ENCODE results near the gene SLC25A45.

SLC25A45 gene

GRCh38 chr11:65382033-65382803 lies at the start of gene SLC25A45:
Gene SLC25A45 (minus strand): TSS chr11:65382646. CDS start chr11:65381951, 695 bp downstream.
- DNase-seq (ENCODE audit: low read depth), result peak; percentile 99

DNA sequence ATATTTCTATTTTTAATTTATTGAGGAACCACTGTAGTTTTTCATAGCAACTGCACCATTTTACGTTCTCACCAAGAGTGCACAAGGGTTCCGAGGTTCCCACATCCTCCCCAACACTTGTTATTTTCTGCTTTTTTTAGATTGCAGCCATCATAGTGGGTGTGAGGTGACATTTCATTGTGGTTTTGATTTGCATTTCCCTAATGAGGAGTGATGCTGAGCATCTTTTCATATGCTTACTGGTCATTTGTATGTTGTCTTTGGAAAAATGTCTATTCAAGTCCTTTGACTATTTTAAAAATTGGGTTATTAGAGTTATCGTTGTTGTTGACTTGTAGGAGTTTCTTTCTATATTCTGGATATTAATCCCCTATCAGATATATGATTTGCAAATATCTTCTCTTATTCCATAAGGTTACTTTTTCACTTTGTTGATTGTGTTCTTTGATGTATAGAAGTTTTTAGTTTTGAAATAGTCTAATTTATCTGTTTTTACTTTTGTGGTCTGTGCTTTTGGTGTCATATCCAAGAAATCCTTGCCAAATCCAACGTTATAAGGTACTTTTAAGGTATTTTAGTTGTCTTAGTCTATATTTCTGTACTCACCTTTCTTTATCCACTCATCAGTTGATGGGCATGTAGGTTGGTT lies 49.1 kb upstream of the SLC25A45 start:
- DNase-seq (ENCODE audit: low read depth), result peak; percentile 16

DNA sequence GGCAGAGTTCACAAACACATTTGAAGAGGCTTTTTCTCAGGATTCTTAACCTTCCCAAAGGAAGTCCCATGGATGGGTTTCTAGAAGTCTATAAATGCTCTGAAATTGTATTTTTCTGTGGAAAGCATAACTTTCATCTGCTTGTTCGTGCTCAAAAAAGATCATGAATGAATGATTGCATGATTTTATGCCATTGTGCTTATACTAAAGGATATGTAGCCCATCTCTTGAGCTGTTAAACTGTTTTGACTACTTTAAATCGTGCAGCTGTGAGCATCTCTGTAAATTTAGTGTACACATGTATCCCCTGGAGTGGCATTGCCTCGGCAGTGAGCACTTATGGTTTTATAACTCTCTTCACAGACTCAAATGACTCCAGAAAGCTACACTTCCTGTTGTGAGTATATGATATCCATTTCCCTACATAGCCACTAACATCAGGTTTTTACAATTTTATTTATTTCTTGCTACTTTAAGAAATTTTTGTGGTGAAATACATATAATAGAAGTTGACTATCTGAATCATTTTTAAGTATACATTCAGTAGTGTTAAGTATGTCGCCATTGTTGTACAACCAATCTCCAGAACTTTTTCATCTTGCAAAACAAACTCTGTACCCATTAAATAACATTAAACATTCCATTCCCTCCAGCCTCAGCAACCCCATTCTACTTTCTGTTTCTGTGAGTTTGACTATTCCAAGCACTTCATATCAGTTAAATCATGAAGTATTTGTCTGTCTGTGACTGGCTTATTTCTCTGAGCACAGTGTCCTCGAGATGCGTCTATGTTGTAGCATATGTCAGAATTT lies 48.2 kb upstream of the SLC25A45 start:
- peak; percentile 49 for DNase-seq (ENCODE audit: low read depth)

- peak; percentile 61 for DNase-seq (ENCODE audit: low read depth)
Observed at GRCh38 chr11:65429724-65430405, 47.4 kb upstream of the SLC25A45 start.

DNA sequence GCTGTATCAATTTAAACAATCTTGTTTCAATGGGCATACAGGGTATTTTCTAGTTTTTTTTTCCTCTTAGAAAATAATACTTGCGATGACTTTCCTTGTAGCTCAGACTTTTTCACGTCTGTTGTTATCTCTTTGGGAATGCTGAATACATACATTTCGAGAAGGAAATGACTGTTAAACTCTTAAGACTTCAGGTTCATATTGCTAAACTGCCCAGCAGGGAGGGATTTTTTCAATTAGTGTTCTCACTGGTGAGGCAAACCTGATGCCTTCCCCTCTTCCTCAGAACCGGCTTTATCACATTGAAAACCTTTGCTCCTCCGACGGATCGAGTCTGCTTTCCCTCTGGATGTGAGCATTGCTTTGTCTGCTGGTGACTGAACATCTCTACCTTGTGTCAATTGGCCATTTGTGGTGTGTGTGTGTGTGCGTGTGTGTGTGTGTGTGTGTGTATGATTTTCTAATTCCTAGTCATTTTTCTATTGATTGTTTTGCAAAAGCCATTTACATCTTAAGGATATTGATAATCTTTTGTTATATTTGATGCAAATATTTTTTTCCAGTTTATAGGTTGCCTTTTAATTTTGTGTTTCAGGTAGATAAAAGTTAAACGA lies 46.7 kb upstream of the SLC25A45 start:
- peak; percentile 66 for DNase-seq (ENCODE audit: low read depth)

- peak; percentile 52 for DNase-seq (ENCODE audit: low read depth)
Observed at GRCh38 chr11:65428578-65429067, 46.2 kb upstream of the SLC25A45 start.

- peak; percentile 81 for DNase-seq (ENCODE audit: low read depth)
Observed at GRCh38 chr11:65427691-65428577, 45.5 kb upstream of the SLC25A45 start.

GRCh38 chr11:65426839-65427690 lies 44.6 kb upstream of the SLC25A45 start:
- DNase-seq (ENCODE audit: low read depth), result peak; percentile 92

- peak; percentile 94 for DNase-seq (ENCODE audit: low read depth)
Observed at GRCh38 chr11:65425971-65426838, 43.8 kb upstream of the SLC25A45 start.

GRCh38 chr11:65425105-65425970 lies 42.9 kb upstream of the SLC25A45 start:
- DNase-seq (ENCODE audit: low read depth), result peak; percentile 91

- DNase-seq (ENCODE audit: low read depth), result peak; percentile 64
Observed at GRCh38 chr11:65424205-65425104, 42.0 kb upstream of the SLC25A45 start.

DNA sequence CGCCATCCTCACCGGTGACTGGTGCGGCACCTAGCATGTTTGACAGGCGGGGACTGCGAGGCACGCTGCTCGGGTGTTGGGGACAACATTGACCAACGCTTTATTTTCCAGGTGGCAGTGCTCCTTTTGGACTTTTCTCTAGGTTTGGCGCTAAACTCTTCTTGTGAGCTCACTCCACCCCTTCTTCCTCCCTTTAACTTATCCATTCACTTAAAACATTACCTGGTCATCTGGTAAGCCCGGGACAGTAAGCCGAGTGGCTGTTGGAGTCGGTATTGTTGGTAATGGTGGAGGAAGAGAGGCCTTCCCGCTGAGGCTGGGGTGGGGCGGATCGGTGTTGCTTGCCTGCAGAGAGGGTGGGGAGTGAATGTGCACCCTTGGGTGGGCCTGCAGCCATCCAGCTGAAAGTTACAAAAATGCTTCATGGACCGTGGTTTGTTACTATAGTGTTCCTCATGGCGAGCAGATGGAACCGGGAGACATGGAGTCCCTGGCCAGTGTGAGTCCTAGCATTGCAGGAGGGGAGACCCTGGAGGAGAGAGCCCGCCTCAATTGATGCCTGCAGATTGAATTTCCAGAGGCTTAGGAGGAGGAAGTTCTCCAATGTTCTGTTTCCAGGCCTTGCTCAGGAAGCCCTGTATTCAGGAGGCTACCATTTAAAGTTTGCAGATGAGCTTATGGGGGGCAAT lies 41.2 kb upstream of the SLC25A45 start:
- DNase-seq (ENCODE audit: low read depth), result no peak

GRCh38 chr11:65422633-65423515 lies 40.4 kb upstream of the SLC25A45 start, which contains the start of gene NEAT1:
Gene NEAT1 (plus strand): TSS chr11:65422798.
- DNase-seq (ENCODE audit: low read depth), result peak; percentile 91

DNA sequence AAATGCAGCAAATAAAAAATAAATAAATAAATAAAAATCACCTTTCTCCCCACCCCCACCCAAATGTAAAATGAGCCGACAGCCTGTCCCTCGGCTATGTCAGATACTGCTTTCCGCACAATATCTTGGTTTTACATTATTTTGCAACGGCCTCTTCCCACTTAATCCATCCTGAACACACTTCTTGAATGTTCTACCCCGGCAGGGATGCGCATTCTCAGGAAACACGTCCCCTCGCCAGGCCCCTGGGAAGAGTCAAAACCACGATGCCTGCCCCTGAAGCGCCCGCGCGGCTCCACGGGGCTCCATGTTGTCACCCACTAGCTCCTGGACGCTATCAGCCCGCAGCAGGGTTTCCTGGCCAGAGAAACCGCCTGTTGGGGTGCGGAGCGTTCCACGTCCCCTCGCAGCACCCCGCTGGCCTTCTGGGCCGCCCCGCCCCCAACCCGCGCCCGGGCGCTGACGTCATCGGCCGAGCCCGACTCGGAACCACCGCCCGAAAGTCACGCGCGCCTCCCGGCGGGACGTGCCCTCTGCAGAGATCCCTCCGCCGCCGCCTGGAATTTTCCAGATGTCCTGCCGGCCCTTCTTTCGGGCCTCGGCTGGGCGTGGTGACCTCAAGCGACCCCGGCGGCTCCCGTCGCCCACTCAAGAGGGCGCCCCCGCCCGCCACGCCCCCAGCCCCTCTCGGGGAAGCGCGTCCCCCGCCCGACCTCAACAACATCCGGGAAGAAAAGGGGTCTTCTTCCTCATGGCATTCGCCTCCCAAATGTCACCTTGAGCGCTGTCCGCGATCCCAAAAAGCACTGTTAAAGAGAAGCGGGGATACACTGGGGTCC lies 39.6 kb upstream of the SLC25A45 start:
- DNase-seq (ENCODE audit: low read depth), result peak; percentile 99
